Activated naive CD4-positive, alpha-beta T cell (primary cell): ENCODE data around the gene CUL2.
"Not testable (repeated sequence)": the region's sequence is repeated elsewhere in the genome, so short reads cannot be mapped to it uniquely, and the experiment has no call there.

Source experiments
- DNase-seq, 4 experiments: peaks; one replicate each; lab custom pipeline; 2025; lab: John Stamatoyannopoulos, UW

Gene CUL2

GRCh38 chr10:35019041-35020024 is 70.8 kb downstream of the CUL2 start:
- DNase-seq: no peak

GRCh38 chr10:35017608-35018007 is 72.5 kb downstream of the CUL2 start:
- no peak for DNase-seq

- no peak for DNase-seq
Measured at GRCh38 chr10:35015843-35016408, 74.2 kb downstream of the CUL2 start.

GRCh38 chr10:35012781-35013180 is 77.4 kb downstream of the CUL2 start:
- DNase-seq: no peak

- peak in 1 of 4 experiments; percentile 4 for DNase-seq
Measured at GRCh38 chr10:35011771-35012191, 78.4 kb downstream of the CUL2 start.

GRCh38 chr10:35007858-35008301 is 82.3 kb downstream of the CUL2 start:
- no peak for DNase-seq

GRCh38 chr10:35006836-35007235 is 83.3 kb downstream of the CUL2 start:
- DNase-seq: no peak

- DNase-seq: no peak
Measured at GRCh38 chr10:35005868-35006267, 84.3 kb downstream of the CUL2 start.

- DNase-seq: no peak
Measured at GRCh38 chr10:35004651-35005050, 85.5 kb downstream of the CUL2 start.

- no peak for DNase-seq
Measured at GRCh38 chr10:35003906-35004305, 86.2 kb downstream of the CUL2 start.

- DNase-seq: no peak
Measured at GRCh38 chr10:35000936-35001335, 89.2 kb downstream of the CUL2 start.

- no peak for DNase-seq
Measured at GRCh38 chr10:34999532-34999931, 90.6 kb downstream of the CUL2 start.

- no peak for DNase-seq
Measured at GRCh38 chr10:34998940-34999339, 91.2 kb downstream of the CUL2 start.

- DNase-seq: no peak
Measured at GRCh38 chr10:34996843-34997242, 93.3 kb downstream of the CUL2 start.

GRCh38 chr10:34995925-34996324 is 94.2 kb downstream of the CUL2 start:
- DNase-seq: no peak

- peak in 2 of 4 experiments; percentile 11 to 17 for DNase-seq
Measured at GRCh38 chr10:34994565-34995142, 95.5 kb downstream of the CUL2 start.

GRCh38 chr10:34993782-34994181 is 96.4 kb downstream of the CUL2 start:
- DNase-seq: no peak

- not testable (repeated sequence) for DNase-seq
Measured at GRCh38 chr10:34991117-34991516, 99.0 kb downstream of the CUL2 start.

- DNase-seq: no peak
Measured at GRCh38 chr10:34988397-34989067, 101.6 kb downstream of the CUL2 start.

- DNase-seq: no peak
Measured at GRCh38 chr10:34985823-34986222, 104.3 kb downstream of the CUL2 start.

- no peak for DNase-seq
Measured at GRCh38 chr10:34985146-34985545, 105.0 kb downstream of the CUL2 start.

GRCh38 chr10:34981844-34982243 is 108.3 kb downstream of the CUL2 start:
- DNase-seq: no peak
